ENCODE data around the gene HAGH. TPM values are rescaled to one million over a fixed set of nuclear protein-coding genes. Genes with fewer than 3 reads are reported as not detected.

Gene HAGH
- 73.6 TPM for total RNA-seq

DNA sequence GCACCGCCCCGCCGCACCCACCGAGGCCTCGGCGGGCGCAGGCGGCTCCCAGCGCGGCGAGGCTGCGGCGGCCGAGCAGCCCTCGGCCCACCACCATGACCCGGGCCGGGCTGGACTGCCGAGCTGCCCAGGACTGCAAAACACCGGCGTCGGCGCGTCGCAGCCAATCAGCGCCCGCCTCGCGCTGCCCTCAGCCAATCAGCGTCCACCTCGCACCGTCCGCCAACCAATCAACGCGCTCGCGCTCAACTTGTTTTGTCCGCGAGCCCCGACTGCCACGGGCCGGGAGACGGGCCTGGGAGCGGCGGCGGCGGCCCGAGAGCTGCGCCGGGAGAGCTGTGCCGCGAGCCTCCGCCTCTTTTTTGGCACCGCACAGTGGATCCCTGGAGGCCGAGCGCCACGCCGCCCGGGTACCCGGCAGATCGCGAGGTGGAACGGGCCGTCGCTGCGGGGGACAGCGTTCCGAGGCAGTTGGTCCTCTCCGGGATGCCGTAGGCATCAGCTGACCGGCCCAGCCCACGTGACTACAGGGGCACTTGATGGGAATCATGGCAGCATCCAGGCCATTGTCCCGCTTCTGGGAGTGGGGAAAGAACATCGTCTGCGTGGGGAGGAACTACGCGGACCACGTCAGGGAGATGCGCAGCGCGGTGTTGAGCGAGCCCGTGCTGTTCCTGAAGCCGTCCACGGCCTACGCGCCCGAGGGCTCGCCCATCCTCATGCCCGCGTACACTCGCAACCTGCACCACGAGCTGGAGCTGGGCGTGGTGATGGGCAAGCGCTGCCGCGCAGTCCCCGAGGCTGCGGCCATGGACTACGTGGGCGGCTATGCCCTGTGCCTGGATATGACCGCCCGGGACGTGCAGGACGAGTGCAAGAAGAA lies at the start of gene HAGH, which contains the start of gene FAHD1:
TSS of gene HAGH (minus strand) at position 135 of the 883 bp plus-strand sequence. CDS start at position 97, 38 bp downstream.
TSS of gene FAHD1 (plus strand) at position 516 of the 883 bp plus-strand sequence. CDS start at position 549, 33 bp downstream.

DNA sequence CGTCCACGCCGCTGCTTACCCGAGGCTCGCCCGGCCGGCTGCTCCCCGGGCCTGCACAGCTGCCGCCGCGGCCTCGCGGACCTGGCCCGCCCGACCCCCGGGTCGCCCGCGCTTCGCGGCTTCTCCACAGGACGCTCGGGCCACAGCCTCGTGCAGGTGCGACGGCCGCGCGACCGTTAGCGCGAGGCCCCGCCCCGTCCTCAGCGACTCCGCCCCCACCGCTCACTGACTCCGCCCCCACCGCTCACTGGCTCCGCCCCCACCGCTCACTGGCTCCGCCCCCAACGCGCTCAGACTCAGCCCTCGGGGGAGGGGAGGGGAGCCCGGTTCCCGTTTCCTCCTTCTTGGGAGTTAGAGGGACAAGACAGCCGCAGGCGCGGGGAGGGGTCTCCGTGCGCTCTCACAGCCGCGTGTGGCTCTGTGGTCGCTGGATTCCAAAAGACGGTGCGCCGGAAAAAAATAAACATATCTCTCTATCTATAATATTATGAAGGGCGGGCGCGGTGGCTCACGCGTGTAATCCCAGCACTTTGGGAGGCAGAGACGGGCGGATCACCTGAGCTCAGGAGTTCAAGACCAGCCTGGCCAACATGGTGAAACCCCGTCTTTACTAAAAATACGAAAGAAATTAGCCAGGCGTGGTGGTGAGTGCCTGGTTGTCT lies 45.5 kb upstream of the HAGH start, which contains the start of gene MEIOB:
TSS of gene MEIOB (minus strand) at position 191 of the 662 bp plus-strand sequence. CDS start 3,989 bp downstream, outside the sequence.

DNA sequence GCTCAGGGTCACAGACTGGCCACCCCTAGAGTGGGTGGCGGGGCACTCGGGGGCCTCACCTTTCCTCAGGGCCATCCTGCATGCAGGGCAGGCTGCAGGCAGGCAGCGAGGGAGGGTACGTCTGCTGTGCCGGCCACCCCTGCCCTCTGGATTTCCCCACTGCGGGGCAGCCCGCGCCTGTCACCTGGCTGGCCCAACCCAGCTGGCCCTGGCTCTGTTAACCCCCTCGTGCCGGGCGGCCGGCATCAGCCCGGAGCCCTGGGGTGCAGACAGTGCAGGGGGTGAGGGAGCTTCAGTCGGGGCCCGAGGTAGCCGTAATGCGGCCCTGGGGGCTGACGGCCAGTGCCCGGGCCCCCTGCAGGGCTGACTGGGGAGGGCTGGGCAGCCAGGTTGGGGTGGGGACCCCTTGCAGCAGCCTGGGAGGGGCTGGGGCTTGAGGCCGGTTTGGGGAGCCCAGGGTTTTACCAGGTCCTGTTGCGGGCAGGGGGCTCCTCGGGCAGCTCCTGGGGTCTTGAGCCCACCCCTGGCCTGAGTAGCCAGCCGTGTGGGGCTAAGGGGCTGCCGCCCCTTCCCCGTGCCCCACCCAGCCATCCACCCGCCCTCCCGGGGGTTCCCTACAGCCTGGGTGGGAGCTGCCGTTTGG lies 32.9 kb downstream of the HAGH start, which contains the start of gene IGFALS:
TSS of gene IGFALS (minus strand) at position 128 of the 643 bp plus-strand sequence. CDS start at position 75, 53 bp downstream.

DNA sequence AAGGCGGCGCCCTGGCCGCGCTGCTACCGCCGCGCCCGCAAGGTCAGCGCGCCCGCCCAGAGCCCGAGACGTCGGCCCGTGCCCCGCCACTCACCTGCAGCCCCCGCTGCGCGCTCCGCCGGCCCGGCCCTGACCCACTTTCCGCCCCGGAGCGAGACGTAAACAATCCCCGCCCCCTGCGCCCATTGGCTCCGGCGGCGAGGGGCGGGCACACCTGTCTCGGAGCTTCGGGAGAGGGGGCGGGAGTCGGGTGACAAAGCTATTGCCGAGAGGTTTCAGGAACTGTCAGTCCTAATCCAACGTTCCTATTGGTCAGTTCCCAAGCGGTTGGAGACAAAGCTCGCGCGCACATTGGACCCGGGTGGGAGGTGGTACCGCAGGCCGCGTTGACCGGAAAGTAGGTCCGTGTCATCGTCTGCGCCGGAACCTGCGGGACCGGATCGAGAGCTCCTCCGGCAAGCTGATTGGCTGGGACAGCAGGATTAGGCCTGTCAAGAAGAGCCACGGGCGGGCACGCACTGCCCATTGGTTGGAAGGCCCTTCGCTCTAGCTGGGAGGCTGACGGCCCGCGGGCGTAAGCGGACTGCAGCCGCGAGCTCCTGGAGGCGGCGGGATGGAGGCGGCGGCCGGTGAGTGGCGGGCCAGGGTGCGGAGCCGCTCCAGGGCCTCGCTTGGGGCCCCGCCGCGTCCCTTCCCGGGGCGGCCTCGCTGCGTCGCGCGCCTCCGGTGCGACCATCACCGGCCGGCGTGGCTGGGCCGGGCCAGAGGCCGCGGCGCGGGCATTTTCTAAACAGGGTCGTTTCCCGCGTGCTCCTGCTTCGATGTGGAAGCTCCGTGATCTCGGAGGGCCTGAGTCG lies 44.0 kb downstream of the HAGH start, which contains the start of the genes NUBP2 and SPSB3:
TSS of gene NUBP2 (plus strand) at position 553 of the 857 bp plus-strand sequence. CDS start at position 614, 61 bp downstream.
TSS of gene SPSB3 (minus strand) at position 164 of the 857 bp plus-strand sequence. CDS start 1,088 bp downstream, outside the sequence.

DNA sequence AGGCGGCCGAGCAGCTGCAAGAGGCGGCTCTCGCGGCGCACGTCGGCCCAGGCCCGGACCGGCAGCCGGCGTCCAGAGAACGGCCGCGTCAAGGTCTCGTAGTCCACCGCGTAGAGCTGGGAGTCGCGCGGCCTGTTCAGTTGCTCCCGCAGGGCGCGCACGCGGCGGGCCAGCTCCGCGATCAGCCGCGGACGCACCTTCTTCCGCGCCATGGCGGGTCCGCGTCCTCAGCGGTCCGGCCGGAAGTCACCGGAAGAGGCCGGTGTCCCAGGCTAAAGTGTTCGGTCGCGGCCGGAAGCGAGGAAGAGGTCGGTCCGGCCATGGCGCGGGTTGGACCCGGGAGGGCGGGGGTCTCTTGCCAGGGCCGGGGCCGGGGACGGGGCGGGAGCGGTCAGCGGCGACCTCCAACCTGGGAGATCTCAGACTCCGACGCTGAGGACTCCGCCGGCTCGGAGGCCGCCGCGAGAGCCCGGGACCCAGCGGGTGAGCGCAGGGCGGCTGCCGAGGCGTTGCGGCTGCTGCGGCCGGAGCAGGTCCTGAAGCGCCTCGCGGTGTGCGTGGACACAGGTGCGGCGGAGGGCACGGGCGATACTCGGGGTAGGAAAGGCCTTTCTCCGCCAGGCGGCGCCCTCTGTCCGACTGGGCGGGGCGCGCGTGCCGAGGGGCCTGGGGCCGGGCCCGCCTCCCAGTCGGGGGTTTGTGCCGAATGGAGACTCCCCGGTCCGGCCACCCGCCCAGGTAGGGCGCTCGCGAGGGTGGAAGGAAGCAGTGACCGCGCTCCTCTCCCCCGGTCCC lies 53.5 kb downstream of the HAGH start, which contains the start of gene MRPS34:
TSS of gene MRPS34 (minus strand) at position 227 of the 795 bp plus-strand sequence. CDS start at position 212, 15 bp downstream.

DNA sequence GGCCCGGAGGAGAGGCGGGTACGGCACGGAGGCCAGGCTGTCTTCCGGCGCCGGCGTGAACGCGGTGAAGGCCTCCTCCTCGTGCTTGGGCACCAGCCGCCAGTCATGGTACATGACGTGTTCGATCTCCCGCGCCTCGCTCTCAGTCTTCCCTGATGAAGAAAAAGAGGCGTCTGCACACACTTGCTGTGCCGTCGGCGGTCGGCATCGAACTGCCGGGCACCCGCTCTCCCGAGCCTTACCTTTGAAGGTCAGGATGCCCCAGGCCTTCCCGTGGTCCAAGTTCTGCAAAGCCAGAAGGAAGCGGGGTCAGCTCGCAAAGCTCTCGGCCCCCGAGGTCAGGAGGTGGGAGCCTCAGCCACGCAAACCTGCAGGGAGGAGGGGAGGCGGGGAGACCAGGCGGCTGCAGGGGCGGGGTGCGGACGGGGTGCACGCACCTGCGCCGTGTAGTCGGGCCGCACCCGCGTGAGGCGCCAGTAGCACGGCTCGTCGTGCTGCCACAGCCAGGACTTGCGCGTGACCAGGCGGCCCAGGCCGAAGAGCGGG lies 54.2 kb downstream of the HAGH start, which contains the start of gene EME2:
TSS of gene EME2 (plus strand) at position 449 of the 546 bp plus-strand sequence. CDS start 418 bp downstream, outside the sequence.

DNA sequence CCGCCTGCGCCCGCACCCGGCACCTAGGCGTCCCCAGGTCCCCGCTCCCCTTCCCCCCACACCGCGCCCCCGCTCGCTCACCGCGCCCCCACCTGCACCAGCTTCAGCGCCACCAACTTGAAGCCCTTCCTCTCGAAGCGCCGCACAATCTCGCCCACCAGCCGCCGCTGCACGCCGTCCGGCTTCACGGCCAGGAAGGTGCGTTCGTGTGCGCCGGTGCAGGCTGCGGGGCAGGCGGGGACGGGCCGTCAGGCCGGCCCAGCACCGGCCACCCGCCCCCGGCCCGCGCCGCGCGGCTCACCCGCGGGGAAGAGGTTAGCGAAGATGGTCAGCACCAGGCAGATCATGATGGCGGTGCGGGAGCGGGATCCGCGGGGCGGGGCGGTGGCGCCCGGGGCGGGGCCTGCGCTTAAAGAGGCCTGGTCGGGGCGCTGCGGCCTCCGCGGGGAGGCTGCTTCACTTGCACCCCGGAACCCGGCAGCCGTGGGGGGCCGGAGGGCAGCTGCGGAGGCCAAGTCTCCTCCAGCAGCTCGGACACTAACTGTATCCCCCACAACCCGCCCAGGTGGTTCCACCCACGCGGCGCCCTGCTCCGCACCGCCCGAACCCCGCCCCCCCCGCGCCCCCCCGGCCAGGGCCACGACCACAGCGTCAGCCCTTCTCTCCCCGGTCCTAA lies 55.3 kb downstream of the HAGH start, which contains the start of gene NME3:
TSS of gene NME3 (minus strand) at position 356 of the 676 bp plus-strand sequence. CDS start at position 347, 9 bp downstream.

Other genes starting within 250 kb of the HAGH start
- 68.0 TPM for gene IFT140, start 214.8 kb downstream of the HAGH start, total RNA-seq
- gene CRAMP1, start 214.5 kb downstream of the HAGH start, total RNA-seq = 17.2 TPM
- gene JPT2, start 148.5 kb downstream of the HAGH start, total RNA-seq = 44.8 TPM
- 65.9 TPM for gene MAPK8IP3, start 120.6 kb downstream of the HAGH start, total RNA-seq
- gene NME3, start 55.3 kb downstream of the HAGH start, total RNA-seq = 43.1 TPM
- 20.1 TPM for gene EME2, start 54.0 kb downstream of the HAGH start, total RNA-seq
- 63.4 TPM for gene MRPS34, start 53.7 kb downstream of the HAGH start, total RNA-seq
- gene SPSB3, start 44.3 kb downstream of the HAGH start, total RNA-seq = 78.3 TPM
- gene NUBP2, start 43.9 kb downstream of the HAGH start, total RNA-seq = 70.1 TPM
- gene IGFALS, start 33.1 kb downstream of the HAGH start, total RNA-seq = 7.0 TPM
- 98.6 TPM for gene FAHD1, start 381 bp upstream of the HAGH start, total RNA-seq
- 0.29 TPM for gene MEIOB, start 45.3 kb upstream of the HAGH start, total RNA-seq
- 1.2 TPM for gene HS3ST6, start 91.6 kb upstream of the HAGH start, total RNA-seq
- 22.4 TPM for gene MSRB1, start 116.4 kb upstream of the HAGH start, total RNA-seq
- 33.3 TPM for gene RPL3L, start 127.9 kb upstream of the HAGH start, total RNA-seq
- gene NDUFB10, start 132.7 kb upstream of the HAGH start, total RNA-seq = 130 TPM
- gene RPS2, start 138.0 kb upstream of the HAGH start, total RNA-seq = 2,517 TPM
- gene RNF151, start 140.0 kb upstream of the HAGH start, total RNA-seq = not detected
- 32.2 TPM for gene TBL3, start 145.2 kb upstream of the HAGH start, total RNA-seq
- 0.47 TPM for gene NOXO1, start 154.6 kb upstream of the HAGH start, total RNA-seq
- gene GFER, start 157.4 kb upstream of the HAGH start, total RNA-seq = 24.6 TPM
- gene SYNGR3, start 163.1 kb upstream of the HAGH start, total RNA-seq = 3.2 TPM
- 20.9 TPM for gene ZNF598, start 183.0 kb upstream of the HAGH start, total RNA-seq
- 7.0 TPM for gene NPW, start 193.0 kb upstream of the HAGH start, total RNA-seq
- 109 TPM for gene NHERF2, start 200.1 kb upstream of the HAGH start, total RNA-seq
- gene NTHL1, start 221.0 kb upstream of the HAGH start, total RNA-seq = 24.0 TPM
- gene TSC2, start 221.2 kb upstream of the HAGH start, total RNA-seq = 139 TPM